MM.1S (cell line): Measurements from ENCODE around the gene RASSF10.
"Not testable (repeated sequence)": the region's sequence is repeated elsewhere in the genome, so short reads cannot be mapped to it uniquely, and the experiment has no call there.

ENCODE experiments used
- DNase-seq: peaks from one replicate; pipeline ENCODE4 v3.0.0-alpha.2; 2015
- H2AFZ ChIP-seq: fragments of 300-600 bp; sonication (generic); 2 replicates; pipeline ENCODE4 v1.6.0; 2016; ENCODE audit warnings: antibody characterized with exemption, low read length
- H3F3A ChIP-seq: fragments of 300-600 bp; sonication (generic); 2 replicates; pipeline ENCODE4 v1.6.1; 2016; ENCODE audit warnings: mild to moderate bottlenecking, antibody characterized with exemption, low read length, moderate library complexity, mixed read lengths; ENCODE audit not compliant: insufficient read depth
- H3K27ac ChIP-seq: fragments of 300-600 bp; sonication (generic); 2 replicates; pipeline ENCODE4 v1.5.1; 2016; ENCODE audit warnings: mild to moderate bottlenecking, low read length
- H3K27me3 ChIP-seq: fragments of 300-600 bp; sonication (generic); replicated peaks from 2 replicates; pipeline ENCODE4 v1.6.0; 2016; ENCODE audit warnings: low read length; ENCODE audit not compliant: insufficient read depth
- H3K36me3 ChIP-seq: fragments of 300-600 bp; sonication (generic); replicated peaks from 2 replicates; pipeline ENCODE4 v1.6.1; 2016; ENCODE audit warnings: mild to moderate bottlenecking, low read length, mixed read lengths; ENCODE audit not compliant: insufficient read depth
- H3K4me1 ChIP-seq: fragments of 300-600 bp; sonication (generic); 2 replicates; pipeline ENCODE4 v1.6.1; 2016; ENCODE audit warnings: low read length, mixed read lengths
- H3K4me2 ChIP-seq: fragments of 300-600 bp; sonication (generic); 2 replicates; pipeline ENCODE4 v1.6.0; 2016; ENCODE audit warnings: low read depth, low read length
- H3K4me3 ChIP-seq: fragments of 300-600 bp; sonication (generic); 2 replicates; pipeline ENCODE4 v1.5.1; 2016; ENCODE audit warnings: low read length, mixed read lengths
- H3K79me2 ChIP-seq: fragments of 300-600 bp; sonication (generic); 2 replicates; pipeline ENCODE4 v1.6.1; 2016; ENCODE audit warnings: mixed run types, low read length, mixed read lengths
- H3K9ac ChIP-seq: fragments of 300-600 bp; sonication (generic); 2 replicates; pipeline ENCODE4 v1.6.1; 2016; ENCODE audit warnings: low read length, mixed read lengths
- H3K9me2 ChIP-seq: fragments of 300-600 bp; sonication (generic); replicated peaks from 2 replicates; pipeline ENCODE4 v1.6.1; 2016; ENCODE audit warnings: mild to moderate bottlenecking, low read length, mixed read lengths; ENCODE audit not compliant: insufficient read depth
- H3K9me3 ChIP-seq: fragments of 300-600 bp; sonication (generic); replicated peaks from 2 replicates; pipeline ENCODE4 v1.6.1; 2016; ENCODE audit warnings: mild to moderate bottlenecking, low read length, mixed read lengths; ENCODE audit not compliant: insufficient read depth
- H4K20me1 ChIP-seq: fragments of 300-600 bp; sonication (generic); 2 replicates; pipeline ENCODE4 v1.6.1; 2016; ENCODE audit warnings: mild to moderate bottlenecking, low read length, moderate library complexity, mixed read lengths; ENCODE audit not compliant: insufficient read depth
- CTCF ChIP-seq: fragments of 300-600 bp; sonication (generic); IDR thresholded peaks from 2 replicates; pipeline ENCODE4 v1.5.1; 2016; ENCODE audit warnings: antibody characterized with exemption, low read length, mixed read lengths
- EZH2 ChIP-seq: fragments of 300-600 bp; sonication (generic); optimal IDR thresholded peaks from 2 replicates; pipeline ENCODE3; 2017; ENCODE audit warnings: low read depth, mild to moderate bottlenecking, antibody characterized with exemption, low read length, mixed read lengths
- EZH2phosphoT487 ChIP-seq: fragments of 300-600 bp; sonication (generic); IDR thresholded peaks from 2 replicates; pipeline ENCODE4 v1.6.1; 2018; ENCODE audit warnings: antibody characterized with exemption, low read length

The RASSF10 gene

GRCh38 chr11:13042873-13043342, 33.8 kb downstream of the RASSF10 start:
- no peaks in the 10 kb centered on the region for H3K9me3 ChIP-seq
- H3F3A ChIP-seq: no peaks in the 10 kb centered on the region
- no peaks in the 10 kb centered on the region for H3K27me3 ChIP-seq
- H3K9me2 ChIP-seq: no peaks in the 10 kb centered on the region
- H4K20me1 ChIP-seq: no peaks in the 10 kb centered on the region
- no peak overlapping the region for H3K4me2 ChIP-seq
- H3K36me3 ChIP-seq: no peaks in the 10 kb centered on the region
- H3K4me1 ChIP-seq: no peaks in the 10 kb centered on the region
- no peak overlapping the region for H2AFZ ChIP-seq
- no peak overlapping the region for H3K27ac ChIP-seq
- TF ChIP-seq CTCF: no peak
- TF ChIP-seq EZH2phosphoT487: no peak
- no peak for TF ChIP-seq EZH2
- H3K9ac ChIP-seq: no peak overlapping the region
- H3K79me2 ChIP-seq: no peaks in the 10 kb centered on the region
- DNase-seq: no peak
- H3K4me3 ChIP-seq: no peak overlapping the region

GRCh38 chr11:13043912-13044628, 35.0 kb downstream of the RASSF10 start:
- H3K4me1 ChIP-seq: no peaks in the 10 kb centered on the region
- H3K4me2 ChIP-seq: no peak overlapping the region
- no peaks in the 10 kb centered on the region for H4K20me1 ChIP-seq
- H3K79me2 ChIP-seq: no peaks in the 10 kb centered on the region
- DNase-seq: no peak
- no peaks in the 10 kb centered on the region for H3K9me2 ChIP-seq
- no peak overlapping the region for H2AFZ ChIP-seq
- H3K27me3 ChIP-seq: no peaks in the 10 kb centered on the region
- H3K4me3 ChIP-seq: no peak overlapping the region
- no peak overlapping the region for H3K9ac ChIP-seq
- H3K9me3 ChIP-seq: no peaks in the 10 kb centered on the region
- no peaks in the 10 kb centered on the region for H3K36me3 ChIP-seq
- H3F3A ChIP-seq: no peaks in the 10 kb centered on the region
- H3K27ac ChIP-seq: no peak overlapping the region
- TF ChIP-seq EZH2phosphoT487: no peak

GRCh38 chr11:13045089-13045488, 36.0 kb downstream of the RASSF10 start:
- H3K9me3 ChIP-seq, H3F3A ChIP-seq, H3K27ac ChIP-seq, H3K4me2 ChIP-seq, H4K20me1 ChIP-seq, H3K9me2 ChIP-seq, H3K36me3 ChIP-seq, H3K4me1 ChIP-seq, H3K4me3 ChIP-seq, H3K9ac ChIP-seq, H3K79me2 ChIP-seq, H2AFZ ChIP-seq, DNase-seq, H3K27me3 ChIP-seq: not testable (repeated sequence)

GRCh38 chr11:13045734-13046133, 36.6 kb downstream of the RASSF10 start:
- H3K79me2 ChIP-seq: no peaks in the 10 kb centered on the region
- no peak overlapping the region for H3K27ac ChIP-seq
- H3K27me3 ChIP-seq: no peaks in the 10 kb centered on the region
- H3K4me2 ChIP-seq: no peak overlapping the region
- H3K4me1 ChIP-seq: no peaks in the 10 kb centered on the region
- no peaks in the 10 kb centered on the region for H4K20me1 ChIP-seq
- H2AFZ ChIP-seq: no peak overlapping the region
- no peaks in the 10 kb centered on the region for H3K9me3 ChIP-seq
- H3K36me3 ChIP-seq: no peaks in the 10 kb centered on the region
- TF ChIP-seq CTCF: no peak
- TF ChIP-seq EZH2: no peak
- no peak for TF ChIP-seq EZH2phosphoT487
- no peak overlapping the region for H3K9ac ChIP-seq
- no peaks in the 10 kb centered on the region for H3K9me2 ChIP-seq
- DNase-seq: no peak
- no peak overlapping the region for H3K4me3 ChIP-seq
- no peaks in the 10 kb centered on the region for H3F3A ChIP-seq
